ENCODE results near the gene RIMS1.
"Not testable (repeated sequence)": the region's sequence is repeated elsewhere in the genome, so short reads cannot be mapped to it uniquely, and the experiment has no call there.

RIMS1 gene

DNA sequence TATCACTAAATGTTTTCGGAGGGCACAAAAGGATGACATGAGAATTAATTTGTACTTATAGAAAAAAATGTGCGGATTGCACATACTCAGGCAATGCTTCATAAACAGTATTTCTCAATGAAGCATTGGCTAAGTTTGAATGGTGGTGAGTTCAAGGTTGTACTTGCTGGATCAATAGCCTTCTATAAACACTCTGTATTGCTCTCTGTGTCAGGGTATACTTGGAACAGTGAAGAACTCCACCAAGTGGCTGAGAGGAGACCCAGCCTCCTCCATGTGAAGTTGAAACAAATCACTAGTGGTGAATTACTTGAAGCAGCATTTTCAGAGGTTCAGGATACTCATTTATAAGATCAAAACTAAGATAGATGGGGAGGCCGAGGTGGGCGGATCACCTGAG is 360.6 kb downstream of the RIMS1 start:
- no peak for DNase-seq

DNA sequence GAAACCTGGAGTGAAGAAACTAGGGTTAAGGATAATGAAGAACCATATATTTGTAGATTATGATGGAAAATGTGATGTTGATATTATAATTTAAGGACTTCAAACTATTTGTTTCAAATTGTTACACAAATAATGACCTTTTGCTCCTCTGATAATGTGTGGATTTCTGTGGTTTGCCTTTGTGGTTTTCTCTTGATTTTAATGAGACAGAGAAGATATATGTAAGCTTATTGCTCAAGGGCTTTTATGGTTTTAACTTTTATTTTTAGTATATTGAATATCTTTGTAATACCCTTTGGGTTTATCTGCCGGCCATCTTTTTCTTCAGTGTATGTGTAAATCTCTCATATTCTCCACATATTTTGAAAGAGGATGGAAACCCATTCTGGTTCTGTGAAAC is 362.3 kb downstream of the RIMS1 start:
- no peak for DNase-seq

DNA sequence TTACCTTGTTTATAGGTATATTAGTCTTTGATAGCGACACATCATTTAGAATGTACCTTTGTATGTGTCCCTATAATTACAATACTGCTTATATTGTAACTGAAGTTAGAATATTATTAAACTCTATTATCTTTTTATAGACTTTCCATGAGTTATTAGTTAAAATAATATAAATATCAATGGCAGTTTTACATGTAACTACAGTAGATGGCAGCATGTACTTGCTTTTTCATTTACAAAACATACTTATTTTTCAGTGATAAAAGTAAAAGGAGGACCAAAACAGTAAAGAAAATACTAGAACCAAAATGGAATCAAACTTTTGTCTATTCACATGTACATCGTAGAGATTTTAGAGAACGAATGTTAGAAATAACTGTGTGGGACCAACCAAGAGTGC is 364.3 kb downstream of the RIMS1 start:
- DNase-seq = no peak

DNA sequence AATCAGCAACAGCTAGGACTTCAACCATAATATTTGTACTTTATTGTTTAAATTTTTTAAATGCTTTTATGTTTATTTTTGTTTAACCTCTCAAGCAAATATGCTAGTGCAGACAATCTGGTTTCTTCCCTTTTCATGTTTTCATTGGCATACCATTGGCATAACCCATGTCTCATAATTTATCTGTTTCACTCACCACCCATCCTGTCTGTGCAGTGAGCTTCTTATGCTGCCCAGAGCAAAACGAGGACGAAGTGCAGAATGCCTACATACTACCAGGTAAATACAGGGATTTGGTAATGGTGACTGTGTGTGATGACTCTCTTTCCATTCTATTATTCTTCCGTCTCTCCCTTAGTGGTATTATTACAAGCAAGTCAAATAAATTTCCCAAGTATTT is 374.1 kb downstream of the RIMS1 start:
- DNase-seq = no peak

DNA sequence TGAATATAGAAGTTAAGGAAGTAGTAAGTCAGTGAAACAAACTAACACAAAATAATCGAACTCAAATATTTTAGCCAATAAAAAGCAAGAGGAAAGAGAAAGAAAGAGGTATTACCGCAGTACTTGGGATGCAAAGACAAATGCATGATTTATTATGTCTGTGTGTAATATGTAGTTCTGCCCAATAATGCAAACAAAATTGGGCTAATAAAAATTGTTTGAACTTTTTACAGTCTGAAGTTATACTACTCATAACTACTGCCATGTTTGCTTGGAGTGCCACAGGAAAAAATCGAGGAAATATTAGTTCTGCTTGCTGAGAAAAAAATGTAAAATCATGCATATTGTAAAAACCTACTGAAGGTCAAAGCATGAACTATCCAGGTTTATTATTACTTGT is 375.2 kb downstream of the RIMS1 start:
- DNase-seq = no peak

DNA sequence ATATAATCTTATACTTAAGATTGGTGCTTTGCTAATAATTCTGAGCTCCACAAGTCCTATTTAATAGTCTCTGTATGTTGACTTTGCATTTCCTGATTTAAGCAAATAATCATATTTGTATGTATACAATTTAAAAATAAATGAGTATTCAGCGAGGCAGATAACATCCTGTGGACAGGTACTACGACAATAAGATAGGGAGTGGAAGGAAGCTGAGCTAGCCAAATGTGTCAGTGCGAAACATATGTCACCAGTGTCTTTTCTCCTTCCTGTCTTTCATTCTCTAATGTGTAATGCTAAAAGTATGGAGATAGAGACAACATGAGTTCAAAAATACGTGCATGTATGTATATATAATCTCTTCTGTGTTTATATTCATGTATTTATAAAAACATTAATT is 375.9 kb downstream of the RIMS1 start:
- DNase-seq = no peak

DNA sequence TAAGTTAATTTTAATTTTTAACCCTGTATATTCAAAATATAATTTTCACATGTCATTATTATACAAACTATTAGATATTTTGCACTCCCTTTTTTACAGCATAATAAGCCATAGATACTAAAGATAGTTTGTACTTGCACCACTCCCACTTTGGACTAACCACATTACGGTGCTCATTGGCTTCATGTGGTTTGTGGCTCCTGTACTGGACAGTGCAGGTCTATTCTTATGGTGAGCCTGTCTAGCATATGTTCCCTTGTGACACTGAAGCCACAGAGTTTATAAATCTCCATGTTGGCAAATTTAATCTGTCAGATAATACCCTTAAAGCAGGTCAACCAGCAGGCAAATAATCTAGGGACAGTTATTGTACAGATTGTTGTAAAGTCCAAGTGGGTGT is 381.1 kb downstream of the RIMS1 start:
- DNase-seq = no peak

DNA sequence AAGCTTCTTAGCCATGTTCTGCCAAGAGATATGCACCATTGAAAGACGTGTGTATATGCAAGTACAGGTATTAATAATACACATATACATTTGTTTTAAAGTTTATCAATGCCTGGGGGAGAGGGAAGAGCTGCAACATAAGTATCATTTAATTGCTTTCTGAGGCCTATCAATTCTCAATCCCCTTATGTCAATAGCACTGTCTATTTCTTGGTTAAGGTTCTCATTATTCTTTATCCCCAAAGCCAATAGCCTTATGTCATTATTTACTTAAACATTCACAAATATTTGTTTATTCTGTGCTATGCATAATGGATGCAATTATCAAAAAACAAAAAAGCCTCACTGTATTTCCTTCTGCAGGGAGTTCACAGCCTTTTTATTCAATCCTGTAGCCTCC is 385.2 kb downstream of the RIMS1 start:
- DNase-seq = peak; percentile 23

DNA sequence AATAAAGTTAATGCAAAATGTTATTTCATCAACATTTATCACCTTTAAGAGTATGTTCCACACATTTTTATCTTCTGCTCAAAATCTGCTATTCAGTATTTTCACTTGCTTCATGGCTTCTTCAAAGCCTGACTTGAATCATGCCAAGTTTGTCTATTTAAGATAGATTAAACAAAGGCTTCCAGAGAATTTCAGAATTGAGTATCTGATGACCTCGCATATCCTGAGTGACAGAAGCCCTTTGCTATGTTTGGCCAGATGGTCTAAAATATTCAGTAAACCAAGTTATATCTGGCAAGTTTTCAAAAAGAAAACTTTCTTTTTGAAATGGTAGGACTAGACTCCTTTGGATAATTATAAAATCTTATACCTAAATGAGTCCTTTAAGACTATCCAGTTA is 386.6 kb downstream of the RIMS1 start:
- no peak for DNase-seq

DNA sequence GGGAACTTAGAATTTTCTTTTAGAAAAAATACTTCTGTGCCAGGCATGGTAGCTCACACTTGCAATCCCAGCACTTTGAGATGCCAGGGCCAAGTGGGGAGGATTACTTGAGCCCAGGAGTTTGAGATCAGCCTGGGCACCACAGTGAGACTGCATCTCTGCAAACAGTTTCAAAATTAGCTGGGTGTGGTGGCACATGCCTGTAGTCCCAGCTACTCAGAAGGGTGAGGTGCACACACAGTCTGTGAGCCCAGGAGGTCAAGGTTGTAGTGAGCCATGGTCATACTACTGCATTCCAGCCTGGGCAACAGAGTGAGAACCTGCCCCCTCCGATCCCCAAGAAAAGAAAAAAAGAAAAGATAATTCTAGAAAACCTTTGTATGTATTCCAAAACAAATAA is 389.5 kb downstream of the RIMS1 start:
- DNase-seq = no peak

DNA sequence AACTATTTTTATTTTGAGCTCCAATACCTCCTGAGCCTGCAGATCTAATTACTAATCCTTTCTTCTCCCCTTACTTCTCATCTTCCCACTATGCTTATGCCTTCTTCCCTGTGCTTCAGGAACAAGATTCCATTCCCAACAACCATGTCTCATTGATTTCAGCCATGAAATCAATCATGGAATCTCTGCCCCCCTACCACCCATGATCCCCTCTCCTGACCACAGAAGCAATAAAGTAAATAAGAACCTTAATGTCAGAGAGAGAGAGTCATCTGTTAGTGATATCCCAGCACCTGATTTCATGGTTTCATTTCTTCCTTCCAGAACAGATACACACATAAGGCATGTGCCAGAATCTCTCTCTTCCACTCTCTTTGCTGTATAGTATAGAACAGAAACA is 395.9 kb downstream of the RIMS1 start:
- DNase-seq = no peak

DNA sequence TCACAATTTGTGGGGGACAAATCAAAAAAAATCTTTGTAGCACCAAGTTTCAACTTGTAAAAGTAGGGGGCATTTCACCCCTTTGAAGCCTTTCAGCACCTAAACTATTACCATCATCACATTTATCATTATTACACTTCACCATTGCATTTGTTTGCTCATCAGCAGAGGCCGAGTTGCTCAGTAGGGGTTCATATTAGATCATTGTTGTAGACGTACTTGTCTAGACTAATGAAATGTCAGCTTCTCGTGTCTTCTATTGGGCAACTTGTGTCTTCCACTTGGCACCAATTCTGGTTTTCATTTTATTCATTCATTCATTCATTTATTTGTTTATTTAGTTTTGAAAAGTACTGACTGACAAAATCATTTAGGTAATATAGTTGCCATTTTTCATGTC is 397.2 kb downstream of the RIMS1 start:
- no peak for DNase-seq

DNA sequence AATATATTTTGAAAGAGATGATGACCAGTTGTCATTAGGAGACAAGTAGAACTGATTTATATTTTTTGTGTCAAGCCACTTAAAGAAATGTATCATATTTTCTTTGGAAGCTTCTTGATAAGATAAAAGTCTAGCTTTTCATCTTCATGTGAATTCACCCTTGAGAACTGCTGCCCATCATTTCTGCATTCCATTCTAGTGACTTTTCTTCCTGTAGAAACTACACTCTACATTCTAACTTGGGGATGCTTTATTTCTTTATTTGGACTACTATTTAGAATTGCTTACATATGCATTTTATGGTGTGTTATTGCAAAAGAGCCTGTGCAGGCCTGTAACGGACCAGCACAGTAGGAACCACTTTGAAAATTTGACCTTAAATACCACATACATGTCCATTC is 400.6 kb downstream of the RIMS1 start:
- DNase-seq = no peak

DNA sequence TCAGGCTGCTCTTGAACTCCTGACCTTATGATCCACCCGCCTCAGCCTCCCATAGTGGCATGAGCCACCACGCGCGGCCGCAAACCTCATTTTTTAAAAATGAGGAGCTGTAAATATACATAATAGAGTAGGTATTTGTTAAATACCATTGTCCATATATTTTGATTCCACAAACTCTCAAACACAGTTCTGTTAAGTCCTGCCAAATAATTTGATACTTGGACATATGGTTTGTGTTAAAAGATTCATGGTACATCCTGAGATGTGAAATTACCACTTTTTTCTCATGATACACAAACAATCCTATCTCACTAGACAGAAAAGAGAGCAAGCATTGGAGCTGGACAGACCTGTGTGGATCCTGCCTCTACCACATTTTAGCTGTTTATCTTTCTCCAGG is 401.5 kb downstream of the RIMS1 start:
- no peak for DNase-seq

DNA sequence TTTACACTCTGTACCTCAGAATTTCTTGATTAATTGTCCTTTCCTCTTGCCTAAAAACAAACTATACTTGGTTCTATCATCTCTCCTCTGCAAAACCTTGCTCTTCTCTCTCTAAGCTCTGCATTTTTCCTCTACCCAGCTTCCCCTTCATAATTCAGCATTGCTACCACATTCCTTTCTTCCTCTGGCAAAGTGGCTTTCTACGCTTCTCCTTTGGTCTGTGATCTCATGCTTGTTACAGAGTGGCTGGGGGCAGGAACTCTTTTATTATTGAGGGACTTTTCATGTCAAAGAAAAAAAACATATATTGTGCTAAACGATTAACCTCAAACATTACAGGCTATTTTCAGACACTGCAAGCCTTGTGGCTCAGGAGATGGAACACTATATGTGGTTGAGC is 402.2 kb downstream of the RIMS1 start:
- DNase-seq = no peak

DNA sequence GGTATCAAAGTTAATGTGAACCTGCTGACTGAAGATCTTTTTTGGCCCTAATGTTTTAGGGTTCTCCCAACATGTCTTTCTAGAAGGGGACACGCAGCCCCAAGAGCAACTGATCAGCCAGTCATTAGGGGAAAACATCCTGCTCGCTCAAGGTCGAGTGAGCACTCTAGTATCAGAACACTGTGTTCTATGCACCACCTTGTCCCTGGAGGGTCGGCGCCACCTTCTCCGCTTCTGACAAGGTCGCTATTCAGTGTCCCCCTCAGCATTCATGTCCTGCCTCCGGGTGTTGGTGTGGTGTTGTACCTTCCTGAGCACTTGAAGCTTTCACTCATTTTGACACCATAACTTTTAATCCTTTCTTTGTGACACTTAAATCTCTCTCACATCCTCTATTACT is 404.3 kb downstream of the RIMS1 start:
- no peak for DNase-seq

DNA sequence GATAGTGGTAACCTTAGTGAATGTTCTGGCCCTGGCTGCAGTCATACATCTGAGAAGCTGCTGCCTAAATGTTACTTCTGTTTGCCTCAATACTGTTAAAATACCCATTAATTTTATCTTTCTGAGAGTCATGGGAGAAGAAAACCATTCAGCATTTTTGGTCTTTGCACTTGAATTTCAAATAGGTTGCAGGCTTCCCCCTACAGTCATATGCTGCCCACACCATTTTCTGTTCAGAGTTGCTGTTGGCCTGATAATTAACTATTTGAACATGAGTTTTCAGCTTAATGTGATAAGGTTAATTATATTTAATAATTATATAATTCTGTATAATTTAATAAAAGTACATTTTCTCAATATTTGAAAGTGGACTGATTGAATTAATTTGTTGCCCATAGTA is 410.0 kb downstream of the RIMS1 start:
- DNase-seq = no peak

DNA sequence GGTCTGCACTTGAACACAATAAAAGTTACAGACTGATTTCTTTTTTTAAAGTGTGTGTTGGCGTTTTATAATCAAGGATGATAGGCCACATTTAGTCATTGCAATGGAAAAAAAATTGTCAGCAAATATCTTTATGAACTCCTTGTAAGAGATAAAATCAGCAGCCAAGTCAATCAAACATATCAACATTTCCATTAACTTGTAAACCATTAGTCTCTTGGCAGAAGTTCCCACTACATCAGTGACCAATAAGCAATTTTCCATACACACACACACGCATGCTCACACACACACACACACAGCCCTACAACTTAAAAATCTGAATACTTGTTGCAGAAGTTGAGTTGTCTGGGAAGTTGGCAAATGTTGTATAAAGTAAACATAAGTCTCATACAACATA is 419.6 kb downstream of the RIMS1 start:
- DNase-seq = no peak

DNA sequence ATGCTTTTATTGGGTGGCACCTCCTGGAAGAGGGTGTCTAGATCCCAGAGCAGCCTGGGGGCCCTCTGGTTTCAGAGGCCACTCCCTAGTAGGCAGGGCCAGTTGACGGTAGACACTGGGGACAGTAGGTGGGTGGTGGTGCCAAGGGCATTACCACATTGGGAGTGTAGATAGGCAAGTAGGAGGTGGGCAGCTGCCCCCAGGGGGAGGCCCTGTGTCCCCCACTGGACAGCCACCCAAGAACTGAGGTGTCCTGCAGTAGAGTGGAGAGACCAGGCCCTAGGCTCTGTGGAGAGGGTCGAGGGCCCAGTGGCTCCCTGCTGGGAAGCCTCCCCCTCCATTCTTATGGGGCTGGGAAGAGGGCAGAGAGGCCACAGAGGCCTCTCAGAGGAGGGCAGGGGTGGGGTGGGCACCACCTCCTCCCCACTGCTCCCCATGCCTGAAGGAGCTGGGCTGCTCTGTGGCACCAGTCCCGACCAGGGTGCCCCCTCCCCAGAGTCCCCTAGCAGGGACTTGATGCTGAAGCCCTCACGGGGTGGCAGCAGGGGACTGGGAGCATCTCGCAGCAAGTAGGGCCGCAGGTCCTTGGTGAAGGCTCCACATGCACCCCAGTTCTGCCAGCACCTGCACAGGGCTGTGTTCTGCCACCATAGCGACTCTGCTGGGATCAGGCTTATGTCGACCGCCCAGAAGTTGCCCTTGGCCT is 430.5 kb downstream of the RIMS1 start:
- no peak for DNase-seq

DNA sequence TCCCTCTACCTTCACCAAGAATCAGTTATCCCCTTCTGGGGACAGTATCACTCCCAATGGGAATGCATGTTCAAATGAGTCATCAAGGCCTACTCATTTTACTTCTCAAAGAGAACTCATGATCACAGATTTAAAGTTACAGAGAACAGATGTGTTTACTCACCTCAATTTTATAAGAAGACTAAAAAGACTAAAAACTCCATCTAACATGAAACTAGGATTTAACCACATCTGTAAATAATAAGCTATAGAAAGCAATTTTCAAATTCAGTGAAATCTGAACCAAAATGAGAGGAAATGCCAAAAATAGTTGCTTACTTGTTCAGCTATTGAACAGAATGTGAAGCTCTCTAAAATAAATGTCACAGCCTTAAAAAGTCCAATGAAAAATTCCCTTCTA is 435.4 kb downstream of the RIMS1 start:
- no peak for DNase-seq

DNA sequence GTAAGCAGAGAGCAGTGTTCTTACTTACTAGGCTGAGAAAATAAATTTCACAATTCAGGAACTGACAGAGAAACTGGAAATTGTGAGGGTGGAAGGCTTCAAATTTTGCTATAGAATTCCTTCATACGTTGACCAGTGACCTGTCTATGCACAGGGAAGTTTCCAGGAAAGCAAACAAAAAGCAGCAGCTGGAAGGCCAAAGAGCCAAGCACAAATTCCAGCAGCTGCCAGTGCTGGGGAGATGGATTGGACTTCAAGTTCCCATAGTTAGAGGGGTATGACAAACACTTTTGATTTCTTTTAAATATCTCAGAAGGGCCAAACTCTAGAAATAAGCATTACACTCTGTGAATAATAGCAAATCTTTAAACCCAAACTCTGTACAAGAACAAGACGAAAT is 436.4 kb downstream of the RIMS1 start:
- DNase-seq = no peak

DNA sequence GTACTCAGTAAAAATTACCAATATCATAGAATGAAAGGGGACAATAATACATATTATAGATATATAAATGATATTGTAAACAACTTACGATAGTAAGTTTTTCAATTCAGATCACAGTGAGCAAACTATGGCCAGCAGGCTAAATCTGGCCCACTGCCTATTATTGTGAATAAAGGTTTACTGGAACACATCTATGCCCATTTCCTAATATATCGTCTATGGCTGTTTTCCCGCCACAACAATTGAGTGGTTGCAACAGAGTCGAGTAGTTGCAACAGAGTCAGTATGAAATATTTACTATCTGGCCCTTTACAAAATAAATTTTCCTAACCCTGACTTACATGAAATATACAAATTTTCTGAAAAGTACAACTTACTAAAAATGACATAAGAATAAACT is 438.2 kb downstream of the RIMS1 start:
- DNase-seq = no peak

DNA sequence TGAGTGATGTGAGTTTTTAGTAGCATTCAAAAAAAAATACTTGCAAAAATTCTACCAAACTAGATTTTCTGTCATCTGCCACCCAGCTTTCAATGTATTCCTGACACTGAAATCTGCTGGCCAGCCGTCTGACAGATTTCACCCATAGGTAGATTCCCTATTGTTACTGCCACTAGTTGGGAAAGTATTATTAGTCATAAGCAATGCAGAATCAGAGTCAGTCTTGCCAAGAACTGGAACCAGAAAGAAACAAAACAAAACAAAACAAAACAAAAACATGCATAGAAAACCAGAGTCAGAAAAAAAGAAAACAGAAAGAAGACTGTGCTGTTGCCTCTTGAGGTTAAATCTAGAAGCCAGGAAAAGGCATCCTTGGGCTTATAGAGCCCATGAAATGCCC is 442.4 kb downstream of the RIMS1 start:
- DNase-seq = no peak

DNA sequence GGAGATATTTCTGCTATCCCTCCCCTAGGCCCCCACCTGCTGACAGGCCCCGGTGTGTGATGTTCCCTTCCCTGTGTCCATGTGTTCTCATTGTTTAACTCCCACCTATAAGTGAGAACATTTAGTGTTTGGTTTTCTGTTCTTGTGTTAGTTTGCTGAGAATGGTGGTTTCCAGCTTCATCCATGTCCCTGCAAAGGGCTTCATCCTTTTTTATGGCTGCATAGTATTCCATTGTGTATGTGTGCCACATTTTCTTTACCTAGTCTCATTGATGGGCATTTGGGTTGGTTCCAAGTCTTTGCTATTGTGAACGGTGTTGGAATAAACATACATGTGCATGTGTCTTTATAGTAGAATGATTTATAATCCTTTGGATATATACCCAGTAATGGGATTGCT is 448.9 kb downstream of the RIMS1 start:
- DNase-seq = not testable (repeated sequence)

DNA sequence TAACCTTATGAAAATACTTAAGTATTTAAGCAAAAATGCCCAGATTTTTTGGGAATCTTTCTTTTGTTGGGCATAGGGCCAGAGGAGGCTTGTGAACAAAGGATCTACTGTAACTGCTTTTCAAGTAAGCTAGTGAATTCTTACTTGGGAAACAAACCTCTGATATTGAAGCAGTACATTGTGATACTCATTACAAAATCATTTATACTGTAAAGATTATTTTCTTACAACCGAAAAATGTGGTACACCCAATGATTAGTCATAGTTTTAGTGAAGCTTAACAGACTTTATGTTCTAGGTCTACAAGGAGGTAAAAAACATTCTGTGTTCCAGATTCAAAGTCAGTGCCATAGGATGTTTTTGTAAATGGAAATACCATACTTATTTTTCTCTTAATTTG is 462.6 kb downstream of the RIMS1 start:
- no peak for DNase-seq

Measured in DMS153 (cell line).